HL-60/S4 treated with phorbol 12-myristate 13-acetate at 8.2 ng/mL for 4 days and 3 days (cell line): ENCODE data around the gene RBM20.

Source experiments
- in situ Hi-C: fragments of 300-500 bp; cut with MboI; formaldehyde crosslinking; loops from 2 replicates; pipeline ENCODE4 v1.15.0; 2022; ENCODE audit warnings: low sequenced_read_pairs

The RBM20 gene

DNA sequence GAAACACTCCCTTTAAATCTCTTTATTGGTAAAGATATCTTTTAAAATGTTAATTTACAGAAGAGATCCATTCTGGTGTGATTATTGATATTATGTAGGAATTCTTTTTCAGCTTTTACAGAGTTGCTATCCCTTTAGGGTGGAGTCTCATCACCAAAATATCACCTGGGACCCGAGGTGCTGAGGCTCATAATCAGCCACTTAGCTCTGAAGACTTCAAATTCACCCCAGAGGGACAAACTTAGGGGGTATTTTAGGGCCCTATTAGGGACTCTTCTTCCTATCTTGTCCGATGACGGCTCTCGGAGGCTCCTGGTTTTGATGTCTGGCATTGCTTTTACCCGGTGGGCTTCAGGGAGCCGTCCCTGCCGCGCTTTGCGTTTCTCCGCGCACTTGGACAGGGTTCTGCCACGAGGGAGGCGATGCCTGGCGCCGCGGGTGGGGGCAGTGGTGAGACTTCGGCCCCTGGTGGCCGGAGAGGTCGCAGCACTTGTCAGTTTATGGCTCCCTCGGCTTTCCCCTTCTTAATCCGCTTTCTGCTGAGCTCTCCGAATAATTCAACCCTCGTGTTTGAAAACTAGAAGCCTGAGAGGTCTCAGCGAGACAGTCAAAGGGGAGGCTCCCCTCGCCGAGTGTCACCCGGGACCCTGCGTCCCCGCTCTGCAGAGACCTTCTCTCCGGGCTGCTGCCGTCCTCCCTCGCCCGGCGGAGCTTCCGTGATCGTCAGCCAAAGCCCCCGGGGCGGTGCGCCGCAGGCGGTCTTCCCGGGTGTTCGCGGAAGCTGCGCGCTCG lies 27.8 kb downstream of the RBM20 start:
- in situ Hi-C loops: no loop called here

DNA sequence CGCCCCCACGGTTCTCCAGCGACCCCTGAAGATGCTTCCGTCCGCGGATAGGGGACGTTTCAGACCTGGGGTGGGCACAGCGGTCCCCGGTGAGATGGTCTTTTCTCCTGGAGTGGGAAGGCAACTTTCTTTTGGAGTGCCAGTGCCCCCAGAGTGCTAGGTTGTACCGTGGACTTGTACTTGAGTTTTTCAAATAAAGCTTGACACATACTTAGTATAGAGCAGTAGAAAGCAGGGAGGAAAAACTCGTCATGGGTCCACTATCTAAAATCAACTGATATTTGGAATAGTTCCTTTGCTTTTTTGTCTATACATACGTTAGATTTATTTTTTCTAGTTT lies 28.4 kb downstream of the RBM20 start:
- in situ Hi-C loops: no loop called here

DNA sequence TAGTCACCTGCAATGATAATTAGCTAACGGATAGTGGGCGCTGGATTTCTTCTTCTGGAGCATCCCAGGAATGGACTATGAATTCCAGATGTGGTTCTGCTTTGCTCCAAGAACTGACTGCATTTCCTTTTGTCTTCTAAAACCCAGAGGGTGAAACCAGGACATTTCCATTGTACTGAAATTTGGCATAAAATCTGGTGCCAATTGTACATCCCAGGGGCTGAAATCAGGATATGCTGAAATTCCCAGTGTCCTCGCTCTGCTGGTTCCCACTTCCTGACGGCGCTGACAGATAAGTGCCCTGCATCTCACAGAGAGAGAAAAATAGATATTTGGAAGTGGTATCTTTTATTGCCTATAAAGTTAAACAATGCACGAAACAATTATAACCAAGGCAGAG lies 31.9 kb downstream of the RBM20 start:
- in situ Hi-C loops: no loop called here

DNA sequence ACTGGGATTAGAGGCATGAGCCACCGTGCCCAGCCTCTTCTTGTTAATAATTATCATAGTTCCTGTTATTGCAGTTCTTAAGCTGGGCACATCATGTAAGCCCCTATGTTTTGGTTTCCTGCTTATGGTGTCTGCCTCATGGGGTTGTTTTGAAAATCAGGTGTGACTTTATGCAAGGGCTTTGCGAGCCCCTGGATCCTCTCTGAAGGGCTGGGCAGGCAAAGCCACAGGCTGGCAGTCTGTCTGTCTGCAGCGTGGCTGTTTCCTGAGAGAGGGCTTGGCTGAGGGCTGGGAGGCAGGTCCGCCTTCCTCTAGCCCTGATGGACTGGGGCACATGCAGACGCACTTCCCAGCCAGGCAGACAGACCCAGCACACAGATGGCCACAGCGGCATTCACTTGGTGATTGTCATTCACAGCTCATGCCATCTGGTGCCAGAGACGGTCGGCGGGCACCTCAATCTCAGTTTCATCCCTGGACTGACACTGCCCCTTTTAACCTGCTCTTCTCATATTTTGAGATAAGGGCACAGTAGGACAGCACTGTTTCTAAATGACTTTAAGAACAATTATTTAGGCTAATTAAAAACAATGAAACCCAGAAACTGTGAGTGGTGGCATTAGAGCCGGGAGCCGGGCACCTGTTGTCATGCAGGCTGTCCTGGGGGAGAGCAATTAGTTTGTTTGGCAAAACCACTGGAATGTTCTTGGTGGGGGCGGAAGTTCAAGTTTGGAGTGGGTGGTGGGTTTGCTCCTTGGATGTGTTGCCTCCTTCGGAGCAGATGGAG lies 35.5 kb downstream of the RBM20 start:
- in situ Hi-C loops: no loop called here

DNA sequence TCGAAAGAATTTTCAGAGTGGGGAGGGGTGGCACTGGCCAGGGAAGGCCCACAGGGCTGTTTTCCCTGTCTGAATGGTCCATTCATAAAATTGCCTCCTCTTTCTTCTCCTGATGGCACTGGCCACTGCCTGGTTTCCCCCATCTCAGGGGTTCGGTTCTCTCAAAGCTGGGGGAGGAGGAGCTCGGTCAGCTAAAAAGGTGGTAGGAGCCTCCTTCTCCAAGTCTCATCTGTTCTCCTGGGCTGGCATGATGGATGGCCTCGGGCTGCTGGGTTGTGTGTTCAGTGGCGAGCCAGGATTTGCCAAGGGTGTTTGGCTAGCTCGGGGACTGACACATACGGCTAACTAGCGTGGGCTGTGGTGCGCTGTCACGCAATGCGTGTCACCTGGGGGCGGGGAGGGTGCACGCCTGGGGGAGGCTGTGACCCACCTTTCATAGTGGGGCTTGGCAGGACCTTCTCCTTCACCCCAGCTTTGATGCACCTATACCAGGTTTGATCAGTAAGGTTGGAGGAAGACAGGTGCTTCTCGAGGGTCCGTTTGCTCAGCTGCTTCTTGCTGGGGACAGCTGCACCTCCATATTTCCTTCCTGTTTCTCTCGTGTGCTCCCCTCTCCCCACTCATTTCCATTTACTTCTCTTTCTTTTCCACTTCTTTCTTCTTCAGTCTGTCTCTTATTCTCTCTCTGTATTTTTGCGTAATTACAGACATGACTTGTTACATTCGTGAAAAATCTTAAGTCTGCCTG lies 36.3 kb downstream of the RBM20 start:
- in situ Hi-C loops: no loop called here

DNA sequence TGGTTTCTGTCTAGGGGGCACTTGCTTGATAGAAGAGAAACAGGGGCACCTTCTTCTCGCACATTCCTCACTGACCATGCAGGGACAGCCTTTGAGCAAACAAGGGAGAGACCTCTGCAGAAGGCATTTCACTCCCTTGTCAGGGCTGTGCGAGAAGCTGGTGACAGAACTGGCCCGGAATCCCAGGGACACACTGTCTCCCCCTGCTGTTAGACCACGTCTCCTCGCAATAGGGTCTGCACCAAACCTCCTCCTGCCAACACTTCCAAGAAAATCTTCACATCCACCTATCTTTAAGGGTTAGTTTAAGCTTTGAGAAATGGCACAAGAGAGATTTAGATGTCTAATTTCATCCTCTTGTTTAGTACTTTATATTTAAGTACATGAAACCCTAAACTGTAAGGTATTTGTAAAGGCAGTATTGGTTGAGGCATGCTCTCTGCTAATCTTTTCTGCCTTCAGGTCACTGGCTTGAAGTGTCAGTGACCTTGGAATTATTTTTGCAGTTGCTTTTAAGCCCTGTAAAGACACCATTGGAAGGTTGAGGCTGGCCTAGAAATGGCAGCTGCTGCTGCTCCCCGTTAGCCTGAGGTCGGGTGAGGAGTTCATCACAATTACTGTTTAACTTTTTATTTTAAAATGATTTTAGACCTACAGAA lies 37.0 kb downstream of the RBM20 start:
- in situ Hi-C loops: no loop called here

DNA sequence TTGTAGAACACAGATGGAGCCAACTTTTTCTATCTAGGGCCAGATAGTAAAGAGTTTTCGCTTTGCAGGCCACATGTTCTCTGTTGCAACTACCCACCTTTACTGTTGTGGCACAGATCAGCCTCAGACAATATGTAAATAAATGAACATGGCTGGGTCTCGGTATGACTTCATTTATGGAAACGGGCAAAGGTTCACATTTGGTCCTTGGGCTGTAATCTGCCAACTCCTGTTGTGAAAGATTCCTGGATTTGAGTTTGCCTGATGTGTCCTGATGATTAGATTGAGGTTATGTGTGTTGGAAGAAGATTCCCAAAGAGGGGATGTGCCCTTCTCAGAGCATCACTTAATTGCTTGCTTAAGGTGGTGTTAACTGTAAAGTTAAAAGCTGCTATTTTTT lies 38.2 kb downstream of the RBM20 start:
- in situ Hi-C loops: no loop called here

DNA sequence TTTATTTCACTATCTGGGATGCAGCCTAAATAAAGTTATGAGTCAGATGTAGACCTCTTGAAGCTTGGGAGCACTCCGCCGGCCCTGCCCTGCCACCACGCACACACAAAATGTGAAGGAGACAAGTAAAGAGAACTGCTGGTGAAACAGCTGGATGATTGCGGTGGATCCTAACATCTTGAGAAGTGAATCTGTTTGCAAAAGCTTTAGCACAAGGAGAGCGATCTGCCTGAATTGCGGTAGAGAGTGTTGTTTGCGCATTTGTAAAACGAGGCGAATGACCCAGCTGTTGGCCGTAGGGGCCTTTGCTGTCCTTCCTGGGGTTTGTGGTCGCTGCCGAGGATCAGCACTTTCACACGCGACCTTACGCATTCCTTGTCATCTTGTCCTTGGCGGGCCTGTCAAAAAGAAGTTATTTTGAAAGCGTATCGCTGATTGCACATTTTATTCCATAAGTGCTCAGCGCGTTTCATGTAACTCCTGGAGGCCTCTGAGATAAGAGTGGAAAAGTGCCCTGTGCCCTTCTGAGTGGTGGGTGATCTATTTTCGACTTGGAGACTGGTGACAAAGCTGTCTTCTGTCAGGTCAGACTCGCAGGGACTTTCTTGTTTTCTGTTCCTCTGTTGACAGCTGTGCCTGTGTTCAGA lies 40.8 kb downstream of the RBM20 start:
- in situ Hi-C loops: no loop called here

DNA sequence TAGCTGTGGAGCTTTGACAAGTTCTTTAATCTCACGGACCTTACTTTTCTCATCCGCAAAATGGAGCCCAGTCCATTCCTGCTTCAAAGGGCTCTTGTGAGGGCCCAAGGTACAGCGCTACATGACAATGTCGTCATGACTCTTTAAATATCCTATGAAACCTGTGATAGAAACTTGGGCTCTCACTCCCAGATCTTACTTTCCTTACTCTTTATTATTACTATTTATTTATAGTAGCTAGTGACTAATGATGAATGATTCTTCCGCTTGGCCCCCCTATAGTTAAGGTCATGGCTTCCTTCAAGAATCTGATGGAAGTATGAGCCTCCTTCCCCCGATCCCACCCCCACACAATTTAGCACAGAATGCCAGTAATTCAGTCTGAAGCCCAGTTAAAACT lies 41.9 kb downstream of the RBM20 start:
- in situ Hi-C loops: no loop called here

DNA sequence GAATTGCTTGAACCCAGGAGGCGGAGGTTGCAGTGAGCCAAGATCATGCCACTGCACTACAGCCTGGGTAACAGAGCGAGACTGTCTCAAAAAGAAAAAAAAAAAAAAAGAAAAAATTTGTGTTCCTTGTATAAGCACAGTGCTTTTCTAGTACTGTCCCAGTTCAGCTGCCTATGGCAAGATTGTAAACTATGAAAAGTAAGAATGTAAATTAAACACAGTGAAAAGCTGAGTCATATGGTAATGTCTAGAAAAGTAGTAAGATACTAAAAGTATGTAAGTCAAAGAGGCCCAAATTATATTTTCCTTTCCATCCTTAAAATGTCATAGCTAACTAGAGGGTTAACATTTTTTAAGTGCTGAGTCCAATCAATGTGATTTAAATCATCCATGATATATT lies 42.8 kb downstream of the RBM20 start:
- in situ Hi-C loops: no loop called here

DNA sequence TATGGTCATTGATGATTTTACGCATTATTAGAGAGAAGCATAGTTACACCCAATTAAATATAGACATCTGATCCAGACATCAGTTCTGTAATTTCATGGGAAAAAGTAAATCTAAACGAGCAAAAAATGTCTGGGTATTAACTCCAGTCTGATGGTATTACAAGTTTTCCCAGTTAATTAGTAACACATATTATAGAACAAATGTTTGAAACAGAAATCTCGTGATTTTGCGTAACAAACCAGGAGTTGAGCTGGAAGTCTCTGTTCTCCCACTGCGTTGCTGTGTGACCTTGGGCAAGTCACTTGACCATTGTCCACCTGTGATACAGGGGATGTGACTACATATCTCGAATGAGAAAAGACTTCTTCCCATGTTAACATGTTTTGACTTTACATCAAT lies 43.3 kb downstream of the RBM20 start:
- in situ Hi-C loops: no loop called here

DNA sequence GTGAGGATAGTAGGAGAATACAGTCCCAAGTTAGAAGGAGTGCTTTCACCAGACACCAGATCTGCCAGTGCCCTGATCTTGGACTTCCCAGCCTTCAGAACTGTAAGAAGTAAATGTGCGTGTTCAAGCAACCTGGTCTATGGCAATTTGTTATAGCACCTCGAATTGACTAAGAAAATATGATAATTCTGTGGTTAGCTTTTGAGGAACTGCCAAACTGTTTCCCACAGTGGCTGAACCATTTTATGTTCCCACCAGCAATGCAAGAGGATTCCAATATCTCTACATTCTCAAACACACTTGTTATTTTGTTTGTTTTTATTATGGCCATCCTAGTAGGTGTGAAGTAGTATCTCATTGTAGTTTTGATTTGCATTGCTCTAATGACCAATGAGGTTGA lies 47.0 kb downstream of the RBM20 start:
- in situ Hi-C loops: no loop called here

DNA sequence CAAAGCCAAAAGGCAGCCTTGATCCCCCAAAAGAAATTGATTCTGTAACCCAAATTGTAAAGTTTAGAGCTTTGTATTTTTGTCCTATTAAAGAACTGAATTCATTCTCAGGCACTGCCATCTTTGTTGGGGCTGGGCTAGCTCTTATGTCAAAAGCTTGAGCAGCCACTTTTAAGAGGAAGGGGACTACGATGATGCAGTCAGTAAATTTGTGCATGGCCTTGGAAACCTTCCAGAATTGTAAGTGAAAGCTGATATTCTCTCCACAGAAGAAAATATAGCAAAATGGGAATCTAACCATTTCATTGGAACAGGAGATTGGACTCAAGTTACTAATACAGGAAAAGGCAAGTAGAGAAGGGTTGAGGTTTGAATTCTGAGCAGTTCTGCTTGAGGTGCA lies 50.1 kb downstream of the RBM20 start:
- in situ Hi-C loops: no loop called here

DNA sequence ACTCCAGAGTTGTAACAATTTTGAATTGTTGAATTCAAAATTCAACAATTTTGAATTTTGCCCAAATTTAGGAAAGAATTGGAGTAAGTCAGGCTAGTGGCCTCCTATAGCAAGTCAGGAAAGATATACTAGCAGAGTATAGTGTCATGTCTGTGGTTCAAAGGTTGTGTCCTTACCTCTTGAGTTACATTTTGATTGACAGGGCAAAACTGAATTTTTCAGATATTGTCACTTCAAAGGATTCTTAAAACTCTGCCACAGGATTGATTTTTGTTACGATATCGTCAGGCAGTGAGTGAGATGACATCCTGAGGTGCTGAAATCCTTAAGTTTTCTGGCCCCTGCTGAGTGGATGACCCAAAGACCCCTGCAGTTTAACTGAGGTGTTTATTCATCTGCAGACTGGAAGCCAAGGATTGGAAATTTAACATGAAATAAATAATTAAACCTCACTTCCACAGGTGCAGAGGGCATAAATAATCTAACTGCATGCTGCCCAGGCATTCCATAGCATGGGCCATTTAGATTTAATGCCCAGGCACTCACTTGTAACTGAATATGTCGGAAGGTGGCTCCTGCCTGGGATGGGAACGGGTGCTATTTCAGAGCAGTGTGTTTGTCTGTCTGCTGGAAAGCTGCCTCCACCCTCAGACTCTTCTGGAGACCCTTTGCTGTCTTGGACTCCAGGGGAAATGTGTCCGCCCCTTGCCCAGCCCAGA lies 50.8 kb downstream of the RBM20 start:
- in situ Hi-C loops: no loop called here

DNA sequence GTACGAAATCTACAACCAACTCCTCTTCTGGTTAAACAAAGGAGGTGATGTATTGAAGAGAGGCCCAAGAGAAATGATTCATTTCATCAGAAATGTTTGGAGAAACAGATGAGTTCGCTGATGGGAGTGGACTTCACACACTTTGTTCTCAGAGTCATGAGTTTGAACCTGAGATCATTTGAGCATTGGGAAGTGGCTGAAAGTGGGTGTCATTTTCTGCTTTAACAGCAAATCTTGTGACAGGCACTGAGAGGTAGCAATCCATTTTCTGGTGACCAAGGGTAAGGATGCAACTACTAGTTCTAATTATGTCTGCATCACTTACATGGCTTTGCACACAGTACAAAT lies 51.4 kb downstream of the RBM20 start:
- in situ Hi-C loops: no loop called here

DNA sequence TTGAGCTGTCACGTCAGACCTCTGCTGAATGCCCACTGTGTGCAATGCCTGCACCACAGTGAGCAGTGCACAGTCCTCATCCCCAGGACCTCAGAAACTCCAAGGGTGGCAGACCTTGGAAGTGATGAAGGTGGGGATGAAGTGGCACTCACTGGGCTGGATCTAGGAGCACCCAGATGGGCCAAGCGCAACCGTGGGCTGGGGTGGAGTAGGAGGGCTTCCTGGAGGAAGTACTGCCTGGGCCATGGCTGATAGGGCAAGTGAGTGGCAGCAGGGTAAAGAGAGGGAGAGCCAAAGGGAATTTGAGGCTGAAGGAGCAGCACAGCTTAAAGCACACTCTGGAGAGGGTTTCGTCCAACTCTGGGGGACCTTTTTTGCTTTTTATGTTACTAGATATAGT lies 52.3 kb downstream of the RBM20 start:
- in situ Hi-C loops: no loop called here

DNA sequence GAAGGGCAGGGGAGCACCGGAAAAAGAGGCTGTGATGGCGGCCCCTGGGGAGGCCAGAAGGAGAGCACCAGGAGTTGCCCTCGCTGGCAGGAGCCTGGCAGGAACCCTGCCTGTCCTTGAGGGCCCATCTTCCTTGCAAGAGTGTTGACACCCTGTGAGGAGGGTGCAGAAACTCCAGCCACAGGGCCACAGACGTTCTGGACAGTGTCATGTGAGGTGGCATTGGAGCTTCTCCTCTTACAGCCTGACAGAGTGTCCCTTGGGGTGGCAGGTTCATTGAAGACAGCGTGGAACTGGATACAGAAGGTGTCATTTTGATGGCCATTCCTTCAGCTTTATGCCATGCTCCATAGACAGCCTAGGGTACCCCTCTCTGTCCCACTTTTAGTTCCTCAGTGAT lies 54.2 kb downstream of the RBM20 start:
- in situ Hi-C loops: no loop called here

DNA sequence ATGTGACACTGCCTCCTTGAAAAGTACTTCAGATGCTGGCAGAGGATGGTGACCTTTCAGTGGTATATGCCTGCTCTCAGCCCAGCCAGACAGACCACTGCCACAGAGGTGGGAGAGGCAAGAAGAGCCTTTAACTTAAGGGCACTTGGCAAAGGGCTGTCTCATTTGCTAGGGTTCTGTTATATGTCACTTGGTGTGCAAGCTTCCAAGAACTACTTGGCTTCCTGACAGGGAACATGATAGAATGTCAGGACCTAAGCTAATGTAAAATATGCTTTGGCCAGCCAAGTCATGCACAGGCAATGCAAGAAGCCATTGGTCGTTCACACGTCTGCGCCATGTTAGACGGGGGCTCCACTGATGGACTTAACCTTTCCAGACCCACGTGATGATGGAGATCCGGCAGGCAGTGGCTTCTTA lies 54.7 kb downstream of the RBM20 start:
- in situ Hi-C loops: no loop called here

DNA sequence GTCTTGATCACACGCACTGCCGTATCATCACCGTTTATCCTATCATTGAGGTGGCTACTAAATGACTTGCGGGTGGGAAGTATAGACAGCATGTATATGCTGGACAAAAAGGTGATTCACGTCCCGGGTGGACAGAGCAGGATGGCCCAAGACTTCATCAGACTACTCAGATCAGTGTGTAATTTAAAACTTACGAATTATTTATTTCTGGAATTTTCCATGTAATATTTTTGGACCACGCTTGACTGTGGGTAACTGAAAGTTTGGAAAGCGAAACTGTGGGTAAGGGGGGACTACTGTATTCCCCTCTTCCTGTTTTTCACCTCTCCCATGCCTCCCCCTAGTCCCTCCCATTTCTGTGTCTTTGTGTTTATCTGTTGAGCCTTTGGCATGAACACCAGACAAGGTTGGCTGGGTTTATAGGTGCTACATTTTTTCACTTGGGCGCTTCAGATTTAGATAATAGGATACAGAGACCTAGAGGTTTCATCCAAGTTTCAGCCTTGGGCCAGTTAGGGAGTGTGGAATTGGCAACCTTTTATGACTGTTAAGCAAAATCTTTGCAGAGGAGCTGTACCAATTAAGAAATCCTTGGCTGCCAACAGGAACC lies 55.8 kb downstream of the RBM20 start:
- in situ Hi-C loops: no loop called here
